PC-3 (cell line): ENCODE data around the gene NUP160. TPM values are rescaled to one million over a fixed set of nuclear protein-coding genes. Genes with fewer than 3 reads are reported as not detected.

Experiments used
- ATAC-seq: fragments of 200-7000 bp; cut with Tn5 transposase; 2 replicates; pipeline ENCODE4 v1.9.1; 2020; ENCODE audit warnings: mild to moderate bottlenecking, moderate library complexity
- BruUV-seq: library from RNA; stranded (reverse); fragments of 400-500 nt; replicated peaks from 2 replicates; lab custom pipeline; 2021; lab: Mats Ljungman, UMichigan
- CTCF ChIA-PET: fragments of 300-600 bp; sonication (Branson Sonifier 250); formaldehyde crosslinking; loops from one replicate; lab custom pipeline; 2022; ENCODE audit warnings: antibody characterized with exemption; lab: Charles Lee
- POLR2A ChIA-PET: fragments of 300-600 bp; sonication (Branson Sonifier 250); formaldehyde crosslinking; loops from one replicate; lab custom pipeline; 2022; ENCODE audit warnings: antibody characterized with exemption; ENCODE audit not compliant: unreplicated experiment; lab: Charles Lee
- DNase-seq: peaks from one replicate; pipeline ENCODE4 v3.0.0-alpha.2; 2015
- H2AFZ ChIP-seq: fragments of 300-600 bp; sonication (generic); 2 replicates; pipeline ENCODE4 v1.6.0; 2016; ENCODE audit warnings: antibody characterized with exemption, low read length
- H3F3A ChIP-seq: fragments of 300-600 bp; sonication (generic); one replicate; pipeline ENCODE4 v1.6.0; 2017; ENCODE audit warnings: antibody characterized with exemption, low read length, control low read depth, mild to moderate bottlenecking; ENCODE audit not compliant: unreplicated experiment
- H3K27ac ChIP-seq: fragments of 300-600 bp; sonication (generic); 2 replicates; pipeline ENCODE4 v1.5.1; 2016; ENCODE audit warnings: mild to moderate bottlenecking, low read length
- H3K27me3 ChIP-seq: fragments of 300-600 bp; sonication (generic); 2 replicates; pipeline ENCODE4 v1.6.1; 2016; ENCODE audit warnings: low read length, mixed read lengths
- H3K36me3 ChIP-seq: fragments of 300-600 bp; sonication (generic); 2 replicates; pipeline ENCODE4 v1.6.1; 2016; ENCODE audit warnings: low read depth, mixed run types, low read length, mixed read lengths
- H3K4me1 ChIP-seq: fragments of 300-600 bp; sonication (generic); 2 replicates; pipeline ENCODE4 v1.5.1; 2016; ENCODE audit warnings: low read length; ENCODE audit not compliant: insufficient read depth
- H3K4me2 ChIP-seq: fragments of 300-600 bp; sonication (generic); 2 replicates; pipeline ENCODE4 v1.6.0; 2016; ENCODE audit warnings: low read length
- H3K4me3 ChIP-seq: fragments of 300-600 bp; sonication (generic); 2 replicates; pipeline ENCODE4 v1.5.1; 2016; ENCODE audit warnings: mild to moderate bottlenecking, low read length, mixed read lengths
- H3K79me2 ChIP-seq: fragments of 300-600 bp; sonication (generic); 2 replicates; pipeline ENCODE4 v1.6.1; 2017; ENCODE audit warnings: low read length, mixed read lengths
- H3K9ac ChIP-seq: fragments of 300-600 bp; sonication (generic); 2 replicates; pipeline ENCODE4 v1.6.0; 2016; ENCODE audit warnings: mild to moderate bottlenecking, low read length
- H3K9me2 ChIP-seq: fragments of 300-600 bp; sonication (generic); replicated peaks from 2 replicates; pipeline ENCODE4 v1.6.1; 2016; ENCODE audit warnings: mixed run types, low read length, mixed read lengths
- H3K9me3 ChIP-seq: fragments of 300-600 bp; sonication (generic); 2 replicates; pipeline ENCODE4 v1.6.1; 2016; ENCODE audit warnings: low read length, mixed read lengths
- H4K20me1 ChIP-seq: fragments of 300-600 bp; sonication (generic); 2 replicates; pipeline ENCODE4 v1.6.1; 2016; ENCODE audit warnings: low read length, mixed read lengths
- CTCF ChIP-seq: fragments of 300-600 bp; sonication (generic); conservative IDR thresholded peaks from 2 replicates; pipeline ENCODE4 v1.5.1; 2017; ENCODE audit warnings: antibody characterized with exemption, low read depth, mild to moderate bottlenecking, low read length
- EZH2 ChIP-seq: fragments of 300-600 bp; sonication (generic); IDR thresholded peaks from one replicate; pipeline ENCODE4 v1.6.1; 2017; ENCODE audit warnings: antibody characterized with exemption, mild to moderate bottlenecking, low read length; ENCODE audit not compliant: unreplicated experiment
- EZH2phosphoT487 ChIP-seq: fragments of 300-600 bp; sonication (generic); IDR thresholded peaks from 2 replicates; pipeline ENCODE4 v1.6.1; 2018; ENCODE audit warnings: mild to moderate bottlenecking, antibody characterized with exemption, low read length, borderline replicate concordance
- intact Hi-C: fragments of 100-400 bp; cut with micrococcal nuclease; formaldehyde crosslinking; loops from 2 replicates; pipeline ENCODE4 v1.9.0; 2023
- total RNA-seq: library from RNA; depleted of rRNA; stranded (reverse); fragments of >200 nt; gene quantifications from 2 replicates; pipeline ENCODE4 v1.2.3, GENCODE V29; 2014

The NUP160 gene
- total RNA-seq, 1 experiment from 2014 or later, result 23.0 TPM

- Histone ChIP-seq H3K9me3 (no peaks in the 10 kb centered on the region), H3K4me3 (no peak overlapping the region), H3K27me3 (no peaks in the 10 kb centered on the region), H3K9me2 (no peaks in the 10 kb centered on the region), H3K4me1 (no peaks in the 10 kb centered on the region), H3K36me3 (peaks cover 48% of the 10 kb centered on the region), H3K4me2 (no peak overlapping the region), H2AFZ (no peak overlapping the region), H3F3A (no peaks in the 10 kb centered on the region), H3K79me2 (no peaks in the 10 kb centered on the region), H3K27ac (no peak overlapping the region), H4K20me1 (no peaks in the 10 kb centered on the region), H3K9ac (no peak overlapping the region)
- intact Hi-C loops, result no loop called here
- DNase-seq (no peak), ATAC-seq (no peak)
- CTCF ChIA-PET, result no interaction called here
- POLR2A ChIA-PET, result no interaction called here
- no TSS peak for BruUV-seq
- TF ChIP-seq CTCF (no peak), EZH2 (no peak), EZH2phosphoT487 (no peak)
Measured at GRCh38 chr11:47788181-47788580, 60.0 kb downstream of the NUP160 start.

- H3K36me3 ChIP-seq, result peaks cover 45% of the 10 kb centered on the region
- H3K27ac ChIP-seq, result no peak overlapping the region
- intact Hi-C loops, result no loop called here
- no peaks in the 10 kb centered on the region for H3K9me3 ChIP-seq
- no peaks in the 10 kb centered on the region for H3K27me3 ChIP-seq
- H3K4me3 ChIP-seq, result no peak overlapping the region
- H3K4me2 ChIP-seq, result no peak overlapping the region
- H3K79me2 ChIP-seq, result no peaks in the 10 kb centered on the region
- no peak overlapping the region for H3K9ac ChIP-seq
- H3F3A ChIP-seq, result no peaks in the 10 kb centered on the region
- DNase-seq (no peak), ATAC-seq (no peak)
- H4K20me1 ChIP-seq, result no peaks in the 10 kb centered on the region
- H3K9me2 ChIP-seq, result no peaks in the 10 kb centered on the region
- BruUV-seq, result no TSS peak
- no peaks in the 10 kb centered on the region for H3K4me1 ChIP-seq
- POLR2A ChIA-PET, result no interaction called here
- TF ChIP-seq EZH2, result no peak
- no peak for TF ChIP-seq EZH2phosphoT487
- no peak for TF ChIP-seq CTCF
- CTCF ChIA-PET, result no interaction called here
- no peak overlapping the region for H2AFZ ChIP-seq
Measured at GRCh38 chr11:47786373-47786772, 61.8 kb downstream of the NUP160 start.

DNA sequence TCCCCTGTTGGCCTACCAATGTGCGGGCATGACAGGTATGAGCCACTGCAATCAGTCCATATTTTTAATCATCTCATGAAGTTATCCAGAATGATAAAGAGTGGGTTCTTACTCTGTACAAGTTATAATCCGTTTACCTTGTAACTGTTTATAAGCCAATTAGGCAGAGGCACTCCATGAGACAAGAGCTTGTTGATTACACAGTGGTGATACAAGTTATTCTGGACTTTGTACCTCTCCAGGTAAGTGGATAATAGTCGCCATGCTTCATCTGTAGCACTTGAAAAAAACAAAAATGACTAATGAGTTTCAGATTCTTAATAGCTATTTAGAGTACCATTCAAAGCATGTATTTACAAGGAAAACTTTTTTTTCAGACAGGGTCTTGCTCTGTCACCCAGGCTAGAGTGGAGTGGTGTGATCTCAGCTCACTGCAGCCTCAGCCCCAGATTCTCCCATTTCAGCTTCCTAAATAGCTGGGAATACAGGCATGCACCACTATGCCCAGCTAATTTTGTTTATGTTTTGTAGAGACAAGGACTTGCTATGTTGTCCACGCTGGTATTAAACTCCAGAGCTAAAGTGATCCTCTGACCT lies 63.3 kb downstream of the NUP160 start:
- no peaks in the 10 kb centered on the region for H3K79me2 ChIP-seq
- no peak overlapping the region for H3K4me2 ChIP-seq
- no peak for TF ChIP-seq CTCF
- TF ChIP-seq EZH2phosphoT487, result no peak
- no peak for TF ChIP-seq EZH2
- DNase-seq, result no peak
- no peaks in the 10 kb centered on the region for H3K27me3 ChIP-seq
- ChIA-PET CTCF (no interaction called here), POLR2A (no interaction called here)
- no peaks in the 10 kb centered on the region for H3K9me2 ChIP-seq
- no peak overlapping the region for H2AFZ ChIP-seq
- no peaks in the 10 kb centered on the region for H3F3A ChIP-seq
- no TSS peak for BruUV-seq
- no peaks in the 10 kb centered on the region for H4K20me1 ChIP-seq
- no peak overlapping the region for H3K9ac ChIP-seq
- H3K4me3 ChIP-seq, result no peak overlapping the region
- no peak for ATAC-seq
- intact Hi-C loops, result no loop called here
- no peaks in the 10 kb centered on the region for H3K4me1 ChIP-seq
- no peaks in the 10 kb centered on the region for H3K9me3 ChIP-seq
- no peak overlapping the region for H3K27ac ChIP-seq
- H3K36me3 ChIP-seq, result peaks cover 48% of the 10 kb centered on the region
